IMR-90 (cell line): ENCODE results near the gene MTHFD2. TPM values are rescaled to one million over a fixed set of nuclear protein-coding genes. Genes with fewer than 3 reads are reported as not detected.

Experiments used
- ATAC-seq: fragments of 200-7000 bp; cut with Tn5 transposase; 2 replicates; pipeline ENCODE4 v1.9.1; 2020; ENCODE audit warnings: low read depth, mild to moderate bottlenecking, moderate library complexity
- BruUV-seq: library from RNA; stranded (reverse); fragments of 400-500 nt; replicated peaks from 2 replicates; lab custom pipeline; 2021; lab: Mats Ljungman, UMichigan
- CTCF ChIA-PET: fragments of 300-600 bp; formaldehyde crosslinking; extraction: SDS; loops from one replicate; lab custom pipeline; 2021; ENCODE audit warnings: antibody characterized with exemption; lab: Yijun Ruan, JAX
- POLR2A ChIA-PET: fragments of 300-600 bp; sonication (Branson Sonifier 250); formaldehyde crosslinking; loops from one replicate; lab custom pipeline; 2022; ENCODE audit warnings: antibody characterized with exemption; ENCODE audit not compliant: unreplicated experiment; lab: Charles Lee
- DNase-seq: peaks from one replicate; pipeline ENCODE4 v3.0.0; 2013
- H2AFZ ChIP-seq: replicated peaks from 2 replicates; pipeline ENCODE3; 2013; ENCODE audit warnings: low read length, mild to moderate bottlenecking; ENCODE audit not compliant: poor library complexity
- H2AK5ac ChIP-seq: 2 replicates; pipeline ENCODE4 v1.6.1; 2013; ENCODE audit warnings: low read depth, low read length, inconsistent platforms
- H2AK9ac ChIP-seq: replicated peaks from 2 replicates; pipeline ENCODE3; 2013; ENCODE audit warnings: mild to moderate bottlenecking, low read depth, low read length, moderate library complexity; ENCODE audit not compliant: poor library complexity
- H2BK120ac ChIP-seq: 2 replicates; pipeline ENCODE4 v1.6.1; 2013; ENCODE audit warnings: low read depth, low read length, inconsistent platforms
- H2BK15ac ChIP-seq: 3 replicates; pipeline ENCODE4 v1.6.1; 2013; ENCODE audit warnings: low read depth, low read length, inconsistent platforms
- H2BK20ac ChIP-seq: 2 replicates; pipeline ENCODE4 v1.6.1; 2013; ENCODE audit warnings: low read depth, mild to moderate bottlenecking, inconsistent platforms, low read length, moderate library complexity
- H2BK5ac ChIP-seq: 2 replicates; pipeline ENCODE4 v1.6.1; 2013; ENCODE audit warnings: mild to moderate bottlenecking, low read depth, low read length, inconsistent platforms; ENCODE audit not compliant: poor library complexity, severe bottlenecking
- H3K14ac ChIP-seq: replicated peaks from 2 replicates; pipeline ENCODE4 v1.6.1; 2013; ENCODE audit warnings: low read depth, low read length, inconsistent platforms
- H3K18ac ChIP-seq: 2 replicates; pipeline ENCODE4 v1.6.1; 2013; ENCODE audit warnings: low read depth, low read length, control low read depth
- H3K23ac ChIP-seq: 2 replicates; pipeline ENCODE4 v1.6.1; 2013; ENCODE audit warnings: low read depth, low read length, inconsistent platforms
- H3K27ac ChIP-seq: 2 replicates; pipeline ENCODE4 v1.5.1; 2013; ENCODE audit warnings: mild to moderate bottlenecking, control low read depth, low read length; ENCODE audit not compliant: insufficient read depth
- H3K27me3 ChIP-seq: 2 replicates; pipeline ENCODE4 v1.6.1; 2013; ENCODE audit warnings: low read length; ENCODE audit not compliant: control insufficient read depth, insufficient read depth
- H3K36me3 ChIP-seq: 2 replicates; pipeline ENCODE4 v1.6.1; 2013; ENCODE audit warnings: low read length, mixed read lengths; ENCODE audit not compliant: control insufficient read depth, insufficient read depth
- H3K4ac ChIP-seq: 2 replicates; pipeline ENCODE4 v1.6.1; 2013; ENCODE audit warnings: low read depth, low read length, inconsistent platforms
- H3K4me1 ChIP-seq: 2 replicates; pipeline ENCODE4 v1.6.1; 2013; ENCODE audit warnings: low read length, mixed read lengths; ENCODE audit not compliant: control insufficient read depth, insufficient read depth
- H3K4me2 ChIP-seq: 2 replicates; pipeline ENCODE4 v1.6.1; 2013; ENCODE audit warnings: low read depth, mild to moderate bottlenecking, control low read depth, low read length, moderate library complexity
- H3K4me3 ChIP-seq: 2 replicates; pipeline ENCODE4 v1.5.1; 2013; ENCODE audit warnings: low read depth, mild to moderate bottlenecking, control low read depth, low read length, moderate library complexity; ENCODE audit not compliant: insufficient read depth
- H3K56ac ChIP-seq: 2 replicates; pipeline ENCODE4 v1.6.1; 2013; ENCODE audit warnings: low read length, inconsistent platforms; ENCODE audit not compliant: insufficient read depth; ENCODE audit errors: extremely low read depth
- H3K79me1 ChIP-seq, 2 experiments: 2 replicates each; pipeline ENCODE4 v1.6.1; 2013; ENCODE audit warnings: low read length in 2 of 2, inconsistent platforms in 1 of 2, low read depth in 1 of 2
- H3K9ac ChIP-seq: 2 replicates; pipeline ENCODE4 v1.6.1; 2013; ENCODE audit warnings: low read depth, low read length, control low read depth
- H3K9me1 ChIP-seq: 2 replicates; pipeline ENCODE4 v1.6.1; 2013; ENCODE audit warnings: low read length, inconsistent platforms; ENCODE audit not compliant: insufficient read depth
- H3K9me3 ChIP-seq: 2 replicates; pipeline ENCODE4 v1.6.1; 2013; ENCODE audit warnings: low read length; ENCODE audit not compliant: control insufficient read depth, insufficient read depth
- H4K20me1 ChIP-seq: 2 replicates; pipeline ENCODE4 v1.6.1; 2013; ENCODE audit warnings: low read length, inconsistent platforms; ENCODE audit not compliant: insufficient read depth
- H4K5ac ChIP-seq: 2 replicates; pipeline ENCODE4 v1.6.1; 2013; ENCODE audit warnings: mild to moderate bottlenecking, low read depth, low read length, control low read depth
- H4K8ac ChIP-seq, 2 experiments: 2 replicates each; pipeline ENCODE4 v1.6.1; 2013; ENCODE audit warnings: low read depth in 2 of 2, low read length in 2 of 2, control low read depth in 1 of 2, inconsistent platforms in 1 of 2
- H4K91ac ChIP-seq: 2 replicates; pipeline ENCODE4 v1.6.1; 2013; ENCODE audit warnings: low read depth, low read length, inconsistent platforms; ENCODE audit not compliant: insufficient read depth
- BHLHE40 ChIP-seq: fragments of 150-350 bp; IDR thresholded peaks from 2 replicates; pipeline ENCODE4 v1.6.1; 2016; ENCODE audit warnings: mild to moderate bottlenecking, low read depth, low read length
- CEBPB ChIP-seq: IDR thresholded peaks from 2 replicates; pipeline ENCODE4 v1.6.1; 2012; ENCODE audit warnings: low read depth, low read length, improper control_type of control experiment
- CHD1 ChIP-seq: IDR thresholded peaks from 2 replicates; pipeline ENCODE4 v1.6.1; 2012; ENCODE audit warnings: low read depth, low read length, improper control_type of control experiment
- ELK1 ChIP-seq: fragments of 150-350 bp; IDR thresholded peaks from 2 replicates; pipeline ENCODE4 v1.6.1; 2016; ENCODE audit warnings: low read depth, mild to moderate bottlenecking, low read length, moderate library complexity, borderline replicate concordance
- FOS ChIP-seq: fragments of 150-350 bp; IDR thresholded peaks from 2 replicates; pipeline ENCODE4 v1.6.1; 2016; ENCODE audit warnings: low read depth, low read length
- MAFK ChIP-seq: IDR thresholded peaks from 2 replicates; pipeline ENCODE4 v1.6.1; 2012; ENCODE audit warnings: low read depth, low read length, improper control_type of control experiment
- MAZ ChIP-seq: IDR thresholded peaks from 2 replicates; pipeline ENCODE4 v1.6.1; 2012; ENCODE audit warnings: low read depth, mild to moderate bottlenecking, low read length, improper control_type of control experiment, moderate library complexity, borderline replicate concordance
- MXI1 ChIP-seq: IDR thresholded peaks from 2 replicates; pipeline ENCODE4 v1.6.1; 2012; ENCODE audit warnings: low read depth, mild to moderate bottlenecking, low read length, moderate library complexity, borderline replicate concordance
- NFE2L2 ChIP-seq: fragments of 150-350 bp; IDR thresholded peaks from 2 replicates; pipeline ENCODE4 v1.6.1; 2016; ENCODE audit warnings: low read depth, mild to moderate bottlenecking, low read length
- POLR2A ChIP-seq: IDR thresholded peaks from 2 replicates; pipeline ENCODE4 v1.6.1; 2012; ENCODE audit warnings: mild to moderate bottlenecking, low read depth, low read length
- RAD21 ChIP-seq: IDR thresholded peaks from 2 replicates; pipeline ENCODE4 v1.6.1; 2012; ENCODE audit warnings: low read length, improper control_type of control experiment
- RCOR1 ChIP-seq: IDR thresholded peaks from 2 replicates; pipeline ENCODE4 v1.6.1; 2012; ENCODE audit warnings: mild to moderate bottlenecking, low read length, improper control_type of control experiment; ENCODE audit not compliant: insufficient replicate concordance
- RFX5 ChIP-seq: IDR thresholded peaks from 2 replicates; pipeline ENCODE4 v1.8.0; 2012; ENCODE audit warnings: low read depth, mild to moderate bottlenecking, low read length, moderate library complexity
- SMC3 ChIP-seq: fragments of 150-350 bp; IDR thresholded peaks from 2 replicates; pipeline ENCODE4 v1.6.1; 2016; ENCODE audit warnings: low read depth, mild to moderate bottlenecking, antibody characterized with exemption, low read length, moderate library complexity
- USF2 ChIP-seq: fragments of 150-350 bp; IDR thresholded peaks from 2 replicates; pipeline ENCODE4 v1.6.1; 2017; ENCODE audit warnings: mild to moderate bottlenecking, antibody characterized with exemption, low read length, low read depth
- WGBS, 2 experiments: methylation state at CpG; one replicate each; pipeline versions ENCODE4 v1.1.5 to v1.1.7; 2013; ENCODE audit warnings: missing lambda C conversion rate in 2 of 2; ENCODE audit not compliant: insufficient read length in 1 of 2; ENCODE audit errors: extremely low coverage in 2 of 2; 5-methylcytosine and 5-hydroxymethylcytosine counted together
- dilution Hi-C: fragments of 300-500 bp; cut with HindIII; formaldehyde crosslinking; loops from one replicate; pipeline ENCODE4 v1.14.3; 2018; ENCODE audit warnings: low sequenced_read_pairs; ENCODE audit not compliant: unreplicated experiment
- in situ Hi-C: fragments of 300-500 bp; cut with MboI; formaldehyde crosslinking; loops from 3 replicates; pipeline ENCODE4 v1.14.3; 2019; ENCODE audit warnings: low sequenced_read_pairs, inconsistent platforms, mixed read lengths
- intact Hi-C: fragments of 100-400 bp; cut with micrococcal nuclease; formaldehyde crosslinking; loops from 2 replicates; pipeline ENCODE4 v1.10.0; 2022
- polyA plus RNA-seq, 3 experiments: library from polyadenylated mRNA; depleted of rRNA; stranded (reverse); fragments of >200 nt; gene quantifications; 2 replicates each; pipeline ENCODE4 v1.2.3, GENCODE V29; 2012; ENCODE audit warnings: low replicate concordance in 1 of 3
- total RNA-seq: library from RNA; depleted of rRNA; stranded (reverse); fragments of >200 nt; gene quantifications from 2 replicates; pipeline ENCODE4 v1.2.3, GENCODE V29; 2012
- TF ChIP-seq, protein P1 (sequence below): conservative IDR thresholded peaks from 2 replicates; pipeline ENCODE4 v1.5.1; 2012; ENCODE audit warnings: mild to moderate bottlenecking, low read depth, low read length, improper control_type of control experiment

Gene MTHFD2
- total and polyA plus RNA-seq, 2 of the 4 experiments (the other 2 are of a cell fraction), result 66.8 to 122 TPM

DNA sequence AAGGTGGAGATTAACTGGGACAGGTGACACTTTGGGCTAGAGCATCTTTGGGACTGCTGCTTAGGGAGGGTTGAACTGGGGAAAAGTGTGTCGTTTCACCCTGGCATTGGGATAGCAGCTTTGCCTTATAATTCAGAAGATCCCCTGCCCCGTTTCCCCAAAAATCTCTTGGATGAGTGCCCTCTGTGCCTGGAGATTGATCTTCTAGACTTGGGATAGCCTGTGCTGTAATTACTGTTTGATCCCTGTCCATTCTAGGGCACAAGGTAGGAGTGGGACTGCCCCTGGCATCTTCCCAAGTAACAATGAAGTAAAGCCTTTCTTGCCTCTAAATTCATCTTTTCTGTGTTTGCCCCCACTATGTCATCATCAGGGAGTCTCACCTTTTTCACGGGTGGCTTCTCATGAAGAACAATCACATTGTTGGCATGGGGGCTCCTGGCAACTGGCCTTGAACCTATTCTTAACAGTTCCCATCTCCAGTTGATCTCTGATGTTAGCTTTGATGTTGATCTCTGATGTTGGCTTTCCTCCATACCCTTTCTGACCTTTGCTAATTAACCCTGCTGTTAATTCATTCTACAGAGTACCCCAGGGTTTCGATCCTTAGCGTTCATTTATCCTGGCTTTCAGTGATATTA is 21.6 kb downstream of the MTHFD2 start:
- no peak overlapping the region for H2AK9ac ChIP-seq
- dilution Hi-C loops, result no loop called here
- no TSS peak for BruUV-seq
- no peak overlapping the region for H4K5ac ChIP-seq
- H3K56ac ChIP-seq, result no peak overlapping the region
- H2BK5ac ChIP-seq, result no peak overlapping the region
- no peak overlapping the region for H3K18ac ChIP-seq
- no peak overlapping the region for H4K8ac ChIP-seq
- H3K9me3 ChIP-seq, result no peaks in the 10 kb centered on the region
- TF ChIP-seq MXI1 (no peak), RFX5 (no peak), FOS (no peak), ELK1 (no peak), MAFK (no peak), SMC3 (no peak), NFE2L2 (no peak), RAD21 (no peak), CHD1 (no peak), USF2 (no peak), POLR2A (no peak), MAZ (no peak), BHLHE40 (no peak), CEBPB (no peak), RCOR1 (no peak)
- TF ChIP-seq, protein P1, sequence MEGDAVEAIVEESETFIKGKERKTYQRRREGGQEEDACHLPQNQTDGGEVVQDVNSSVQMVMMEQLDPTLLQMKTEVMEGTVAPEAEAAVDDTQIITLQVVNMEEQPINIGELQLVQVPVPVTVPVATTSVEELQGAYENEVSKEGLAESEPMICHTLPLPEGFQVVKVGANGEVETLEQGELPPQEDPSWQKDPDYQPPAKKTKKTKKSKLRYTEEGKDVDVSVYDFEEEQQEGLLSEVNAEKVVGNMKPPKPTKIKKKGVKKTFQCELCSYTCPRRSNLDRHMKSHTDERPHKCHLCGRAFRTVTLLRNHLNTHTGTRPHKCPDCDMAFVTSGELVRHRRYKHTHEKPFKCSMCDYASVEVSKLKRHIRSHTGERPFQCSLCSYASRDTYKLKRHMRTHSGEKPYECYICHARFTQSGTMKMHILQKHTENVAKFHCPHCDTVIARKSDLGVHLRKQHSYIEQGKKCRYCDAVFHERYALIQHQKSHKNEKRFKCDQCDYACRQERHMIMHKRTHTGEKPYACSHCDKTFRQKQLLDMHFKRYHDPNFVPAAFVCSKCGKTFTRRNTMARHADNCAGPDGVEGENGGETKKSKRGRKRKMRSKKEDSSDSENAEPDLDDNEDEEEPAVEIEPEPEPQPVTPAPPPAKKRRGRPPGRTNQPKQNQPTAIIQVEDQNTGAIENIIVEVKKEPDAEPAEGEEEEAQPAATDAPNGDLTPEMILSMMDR, result no peak
- no peak overlapping the region for H3K4me2 ChIP-seq
- no peak overlapping the region for H3K23ac ChIP-seq
- no peak overlapping the region for H2BK20ac ChIP-seq
- no peak overlapping the region for H3K9ac ChIP-seq
- H2BK120ac ChIP-seq, result no peak overlapping the region
- H2AK5ac ChIP-seq, result no peak overlapping the region
- no peak for ATAC-seq
- H4K91ac ChIP-seq, result no peak overlapping the region
- ChIA-PET CTCF (no interaction called here), POLR2A (no interaction called here)
- H3K14ac ChIP-seq, result no peak overlapping the region
- peaks cover 2% of the 10 kb centered on the region; the same call in 1 of the 2 replicates for H3K4me1 ChIP-seq
- peaks cover 17% of the 10 kb centered on the region for H4K20me1 ChIP-seq
- H3K27ac ChIP-seq, result no peak overlapping the region
- H3K9me1 ChIP-seq, result peaks cover 7% of the 10 kb centered on the region; the same call in 1 of the 2 replicates
- no peak for DNase-seq
- intact Hi-C loops, result no loop called here
- no peak overlapping the region for H3K4me3 ChIP-seq
- peaks cover 0 to 16% of the 10 kb centered on the region in 2 experiments; a peak in 3 of 4 replicates for H3K79me1 ChIP-seq
- H2AFZ ChIP-seq, result no peak overlapping the region
- H3K27me3 ChIP-seq, result no peaks in the 10 kb centered on the region
- no peak overlapping the region for H2BK15ac ChIP-seq
- no peak overlapping the region for H3K4ac ChIP-seq
- no CpG with 5 or more reads among the region's 5 CpGs for WGBS, 2 experiments
- H3K36me3 ChIP-seq, result peaks cover 20% of the 10 kb centered on the region
- in situ Hi-C loops, result no loop called here
